GM23338 (cell line): Measurements from ENCODE around the gene TUBG1. TPM values are rescaled to one million over a fixed set of nuclear protein-coding genes. Genes with fewer than 3 reads are reported as not detected.
A peak's percentile ranks its signal among the peaks of the same experiment; 100 is the strongest.

Experiments
- ATAC-seq: fragments of 200-7000 bp; cut with Tn5 transposase; 3 replicates; pipeline ENCODE4 v1.9.1; 2020
- DNase-seq: peaks from one replicate; pipeline ENCODE4 v3.0.0-alpha.2; 2015; ENCODE audit warnings: low spot score
- H2AFZ ChIP-seq: fragments of 200-600 bp; sonication (generic); 2 replicates; pipeline ENCODE4 v1.8.0; 2016; ENCODE audit warnings: antibody characterized with exemption, mild to moderate bottlenecking, moderate library complexity
- H3F3A ChIP-seq: fragments of 200-600 bp; sonication (generic); replicated peaks from 2 replicates; pipeline ENCODE4 v1.8.0; 2017; ENCODE audit warnings: antibody characterized with exemption, mixed run types, low read depth
- H3K27ac ChIP-seq: fragments of 200-600 bp; sonication (generic); 2 replicates; pipeline ENCODE4 v1.6.1; 2016; ENCODE audit warnings: low read depth
- H3K27me3 ChIP-seq: fragments of 200-600 bp; sonication (generic); 2 replicates; pipeline ENCODE4 v1.8.0; 2016; ENCODE audit warnings: mild to moderate bottlenecking, mixed run types, moderate library complexity; ENCODE audit not compliant: insufficient read depth
- H3K36me3 ChIP-seq: fragments of 200-600 bp; sonication (generic); 2 replicates; pipeline ENCODE4 v1.8.0; 2016; ENCODE audit warnings: mild to moderate bottlenecking; ENCODE audit not compliant: insufficient read depth
- H3K4me1 ChIP-seq: fragments of 200-600 bp; sonication (generic); 2 replicates; pipeline ENCODE4 v1.8.0; 2016; ENCODE audit warnings: mild to moderate bottlenecking, moderate library complexity; ENCODE audit not compliant: insufficient read depth
- H3K4me2 ChIP-seq: fragments of 200-600 bp; sonication (generic); 2 replicates; pipeline ENCODE4 v1.7.1; 2017; ENCODE audit warnings: mixed run types
- H3K4me3 ChIP-seq: fragments of 200-600 bp; sonication (generic); 2 replicates; pipeline ENCODE4 v1.6.1; 2016; ENCODE audit warnings: mixed run types
- H3K79me2 ChIP-seq: fragments of 200-600 bp; sonication (generic); replicated peaks from 2 replicates; pipeline ENCODE4 v1.8.0; 2017; ENCODE audit warnings: mild to moderate bottlenecking; ENCODE audit not compliant: insufficient read depth
- H3K9me2 ChIP-seq: fragments of 200-600 bp; sonication (generic); 2 replicates; pipeline ENCODE4 v1.8.0; 2017; ENCODE audit not compliant: insufficient read depth
- H4K20me1 ChIP-seq: fragments of 200-600 bp; sonication (generic); replicated peaks from 2 replicates; pipeline ENCODE4 v1.8.0; 2017; ENCODE audit warnings: mild to moderate bottlenecking; ENCODE audit not compliant: insufficient read depth
- H3K27ac Mint-ChIP-seq: 2 replicates; pipeline ENCODE4 v1.8.0; 2020; ENCODE audit warnings: inconsistent platforms, mild to moderate bottlenecking, moderate library complexity, mixed read lengths
- H3K27me3 Mint-ChIP-seq: 3 replicates; pipeline ENCODE4 v1.8.0; 2022; ENCODE audit warnings: low read depth, mild to moderate bottlenecking, moderate library complexity, mixed read lengths, inconsistent platforms; ENCODE audit not compliant: insufficient read depth, poor library complexity
- H3K36me3 Mint-ChIP-seq: 3 replicates; pipeline ENCODE4 v1.8.0; 2021; ENCODE audit warnings: low read depth, mild to moderate bottlenecking, inconsistent platforms, moderate library complexity, mixed read lengths
- H3K4me1 Mint-ChIP-seq: 3 replicates; pipeline ENCODE4 v1.8.0; 2020; ENCODE audit warnings: mild to moderate bottlenecking, inconsistent platforms, mixed read lengths
- H3K4me3 Mint-ChIP-seq: 3 replicates; pipeline ENCODE4 v1.8.0; 2021; ENCODE audit warnings: moderate library complexity, mild to moderate bottlenecking, inconsistent platforms, mixed read lengths
- H3K9me3 Mint-ChIP-seq: 3 replicates; pipeline ENCODE4 v1.8.0; 2020; ENCODE audit warnings: moderate library complexity, mild to moderate bottlenecking, inconsistent platforms, mixed read lengths
- CREB1 ChIP-seq: fragments of 250-450 bp; sonication (Bioruptor Pico); IDR thresholded peaks from 2 replicates; pipeline ENCODE4 v1.5.0; 2020; ENCODE audit warnings: low read depth, mild to moderate bottlenecking, moderate library complexity
- ETS1 ChIP-seq: IDR thresholded peaks from 2 replicates; pipeline ENCODE4 v1.6.1; 2016; ENCODE audit warnings: antibody characterized with exemption
- NANOG ChIP-seq: IDR thresholded peaks from 2 replicates; pipeline ENCODE4 v1.6.1; 2016; ENCODE audit warnings: antibody characterized with exemption, borderline replicate concordance
- POLR2AphosphoS5 ChIP-seq: IDR thresholded peaks from 2 replicates; pipeline ENCODE4 v1.6.1; 2016; ENCODE audit warnings: antibody characterized with exemption, low read depth
- REST ChIP-seq: IDR thresholded peaks from one replicate; pipeline ENCODE4 v1.6.1; 2018; ENCODE audit warnings: antibody characterized with exemption; ENCODE audit not compliant: unreplicated experiment
- STAT1 ChIP-seq: IDR thresholded peaks from one replicate; pipeline ENCODE4 v1.6.1; 2016; ENCODE audit warnings: antibody characterized with exemption; ENCODE audit not compliant: unreplicated experiment
- ZNF114 ChIP-seq: fragments of 250-450 bp; sonication (Bioruptor Pico); IDR thresholded peaks from 2 replicates; pipeline ENCODE4 v1.5.0; 2020; ENCODE audit warnings: mild to moderate bottlenecking, moderate library complexity
- ZNF331 ChIP-seq: fragments of 250-450 bp; sonication (Bioruptor Pico); IDR thresholded peaks from 2 replicates; pipeline ENCODE4 v1.5.0; 2020; ENCODE audit warnings: low read depth, mild to moderate bottlenecking, moderate library complexity
- polyA plus RNA-seq: library from polyadenylated mRNA; unstranded; fragments of >200 nt; fragmentation: Nextera tagmentation; extraction: Ambion mirVana; gene quantifications from 2 replicates; pipeline ENCODE4 v1.2.1, GENCODE V29; 2016
- total RNA-seq: library from RNA; depleted of rRNA; stranded (reverse); fragments of >200 nt; shearing (Covaris generic); gene quantifications from 2 replicates; pipeline ENCODE4 v1.2.3, GENCODE V29; 2014
- TF ChIP-seq, protein P1 (sequence below): fragments of 250-450 bp; sonication (Bioruptor Pico); IDR thresholded peaks from 2 replicates; pipeline ENCODE4 v1.5.0; 2020; ENCODE audit warnings: mild to moderate bottlenecking, moderate library complexity
- TF ChIP-seq, protein P2 (sequence below), 2 experiments: fragments of 200-600 bp in 1 of 2; sonication (generic) in 1 of 2; conservative IDR thresholded peaks; 2 replicates each; pipeline versions ENCODE4 v1.5.1 to v1.6.1; 2016 to 2017; ENCODE audit warnings: antibody characterized with exemption in 2 of 2, low read depth in 2 of 2, mild to moderate bottlenecking in 2 of 2, moderate library complexity in 1 of 2

Gene TUBG1
- total and polyA plus RNA-seq, 2 experiments from 2014 or later = 101 to 117 TPM

DNA sequence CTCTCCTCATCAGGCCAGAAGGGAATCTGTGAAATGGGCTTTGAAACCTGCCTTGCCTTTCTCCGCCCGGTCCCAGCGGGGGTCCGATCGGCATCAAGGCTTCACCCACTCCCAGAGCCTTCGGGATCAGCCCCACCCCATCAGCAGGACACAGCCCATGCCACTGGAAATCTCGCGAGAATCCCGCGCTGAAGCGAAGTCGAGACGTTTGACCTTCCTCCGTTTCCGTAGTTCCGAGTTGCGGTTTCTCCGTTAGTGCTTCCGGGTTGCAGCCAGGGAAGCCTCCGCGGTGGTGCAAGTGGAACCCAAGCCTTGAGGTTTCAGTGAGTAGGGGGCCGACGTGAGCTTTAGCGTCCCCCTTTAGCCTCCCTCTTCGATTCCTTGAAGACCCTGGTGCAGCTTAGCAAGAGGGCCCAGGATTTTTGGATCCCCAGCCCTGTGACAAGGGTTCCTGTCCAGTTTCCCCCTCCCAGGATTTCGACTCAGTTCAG, 47.5 kb upstream of the TUBG1 start, which contains the start of gene COASY:
COASY (plus strand) TSS at position 252 of the 491 bp plus-strand sequence. CDS start 475 bp downstream, outside the sequence.
- no peaks in the 10 kb centered on the region for H3K27me3 ChIP-seq
- H3K9me3 Mint-ChIP-seq = no peaks in the 10 kb centered on the region
- TF ChIP-seq, protein P1, sequence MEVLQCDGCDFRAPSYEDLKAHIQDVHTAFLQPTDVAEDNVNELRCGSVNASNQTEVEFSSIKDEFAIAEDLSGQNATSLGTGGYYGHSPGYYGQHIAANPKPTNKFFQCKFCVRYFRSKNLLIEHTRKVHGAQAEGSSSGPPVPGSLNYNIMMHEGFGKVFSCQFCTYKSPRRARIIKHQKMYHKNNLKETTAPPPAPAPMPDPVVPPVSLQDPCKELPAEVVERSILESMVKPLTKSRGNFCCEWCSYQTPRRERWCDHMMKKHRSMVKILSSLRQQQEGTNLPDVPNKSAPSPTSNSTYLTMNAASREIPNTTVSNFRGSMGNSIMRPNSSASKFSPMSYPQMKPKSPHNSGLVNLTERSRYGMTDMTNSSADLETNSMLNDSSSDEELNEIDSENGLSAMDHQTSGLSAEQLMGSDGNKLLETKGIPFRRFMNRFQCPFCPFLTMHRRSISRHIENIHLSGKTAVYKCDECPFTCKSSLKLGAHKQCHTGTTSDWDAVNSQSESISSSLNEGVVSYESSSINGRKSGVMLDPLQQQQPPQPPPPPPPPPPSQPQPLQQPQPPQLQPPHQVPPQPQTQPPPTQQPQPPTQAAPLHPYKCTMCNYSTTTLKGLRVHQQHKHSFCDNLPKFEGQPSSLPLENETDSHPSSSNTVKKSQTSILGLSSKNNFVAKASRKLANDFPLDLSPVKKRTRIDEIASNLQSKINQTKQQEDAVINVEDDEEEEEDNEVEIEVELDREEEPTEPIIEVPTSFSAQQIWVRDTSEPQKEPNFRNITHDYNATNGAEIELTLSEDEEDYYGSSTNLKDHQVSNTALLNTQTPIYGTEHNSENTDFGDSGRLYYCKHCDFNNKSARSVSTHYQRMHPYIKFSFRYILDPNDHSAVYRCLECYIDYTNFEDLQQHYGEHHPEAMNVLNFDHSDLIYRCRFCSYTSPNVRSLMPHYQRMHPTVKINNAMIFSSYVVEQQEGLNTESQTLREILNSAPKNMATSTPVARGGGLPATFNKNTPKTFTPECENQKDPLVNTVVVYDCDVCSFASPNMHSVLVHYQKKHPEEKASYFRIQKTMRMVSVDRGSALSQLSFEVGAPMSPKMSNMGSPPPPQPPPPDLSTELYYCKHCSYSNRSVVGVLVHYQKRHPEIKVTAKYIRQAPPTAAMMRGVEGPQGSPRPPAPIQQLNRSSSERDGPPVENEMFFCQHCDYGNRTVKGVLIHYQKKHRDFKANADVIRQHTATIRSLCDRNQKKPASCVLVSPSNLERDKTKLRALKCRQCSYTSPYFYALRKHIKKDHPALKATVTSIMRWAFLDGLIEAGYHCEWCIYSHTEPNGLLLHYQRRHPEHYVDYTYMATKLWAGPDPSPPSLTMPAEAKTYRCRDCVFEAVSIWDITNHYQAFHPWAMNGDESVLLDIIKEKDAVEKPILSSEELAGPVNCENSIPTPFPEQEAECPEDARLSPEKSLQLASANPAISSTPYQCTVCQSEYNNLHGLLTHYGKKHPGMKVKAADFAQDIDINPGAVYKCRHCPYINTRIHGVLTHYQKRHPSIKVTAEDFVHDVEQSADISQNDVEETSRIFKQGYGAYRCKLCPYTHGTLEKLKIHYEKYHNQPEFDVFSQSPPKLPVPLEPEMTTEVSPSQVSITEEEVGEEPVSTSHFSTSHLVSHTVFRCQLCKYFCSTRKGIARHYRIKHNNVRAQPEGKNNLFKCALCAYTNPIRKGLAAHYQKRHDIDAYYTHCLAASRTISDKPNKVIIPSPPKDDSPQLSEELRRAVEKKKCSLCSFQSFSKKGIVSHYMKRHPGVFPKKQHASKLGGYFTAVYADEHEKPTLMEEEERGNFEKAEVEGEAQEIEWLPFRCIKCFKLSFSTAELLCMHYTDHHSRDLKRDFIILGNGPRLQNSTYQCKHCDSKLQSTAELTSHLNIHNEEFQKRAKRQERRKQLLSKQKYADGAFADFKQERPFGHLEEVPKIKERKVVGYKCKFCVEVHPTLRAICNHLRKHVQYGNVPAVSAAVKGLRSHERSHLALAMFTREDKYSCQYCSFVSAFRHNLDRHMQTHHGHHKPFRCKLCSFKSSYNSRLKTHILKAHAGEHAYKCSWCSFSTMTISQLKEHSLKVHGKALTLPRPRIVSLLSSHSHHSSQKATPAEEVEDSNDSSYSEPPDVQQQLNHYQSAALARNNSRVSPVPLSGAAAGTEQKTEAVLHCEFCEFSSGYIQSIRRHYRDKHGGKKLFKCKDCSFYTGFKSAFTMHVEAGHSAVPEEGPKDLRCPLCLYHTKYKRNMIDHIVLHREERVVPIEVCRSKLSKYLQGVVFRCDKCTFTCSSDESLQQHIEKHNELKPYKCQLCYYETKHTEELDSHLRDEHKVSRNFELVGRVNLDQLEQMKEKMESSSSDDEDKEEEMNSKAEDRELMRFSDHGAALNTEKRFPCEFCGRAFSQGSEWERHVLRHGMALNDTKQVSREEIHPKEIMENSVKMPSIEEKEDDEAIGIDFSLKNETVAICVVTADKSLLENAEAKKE (CRISPR knock-in tag) = no peak
- no peak for TF ChIP-seq STAT1
- no peak for TF ChIP-seq REST
- TF ChIP-seq POLR2AphosphoS5 = peak; percentile 69
- no peak for TF ChIP-seq ZNF114
- TF ChIP-seq NANOG = no peak
- TF ChIP-seq ZNF331 (CRISPR knock-in tag) = no peak
- TF ChIP-seq ETS1 = peak; percentile 91
- TF ChIP-seq, protein P2, sequence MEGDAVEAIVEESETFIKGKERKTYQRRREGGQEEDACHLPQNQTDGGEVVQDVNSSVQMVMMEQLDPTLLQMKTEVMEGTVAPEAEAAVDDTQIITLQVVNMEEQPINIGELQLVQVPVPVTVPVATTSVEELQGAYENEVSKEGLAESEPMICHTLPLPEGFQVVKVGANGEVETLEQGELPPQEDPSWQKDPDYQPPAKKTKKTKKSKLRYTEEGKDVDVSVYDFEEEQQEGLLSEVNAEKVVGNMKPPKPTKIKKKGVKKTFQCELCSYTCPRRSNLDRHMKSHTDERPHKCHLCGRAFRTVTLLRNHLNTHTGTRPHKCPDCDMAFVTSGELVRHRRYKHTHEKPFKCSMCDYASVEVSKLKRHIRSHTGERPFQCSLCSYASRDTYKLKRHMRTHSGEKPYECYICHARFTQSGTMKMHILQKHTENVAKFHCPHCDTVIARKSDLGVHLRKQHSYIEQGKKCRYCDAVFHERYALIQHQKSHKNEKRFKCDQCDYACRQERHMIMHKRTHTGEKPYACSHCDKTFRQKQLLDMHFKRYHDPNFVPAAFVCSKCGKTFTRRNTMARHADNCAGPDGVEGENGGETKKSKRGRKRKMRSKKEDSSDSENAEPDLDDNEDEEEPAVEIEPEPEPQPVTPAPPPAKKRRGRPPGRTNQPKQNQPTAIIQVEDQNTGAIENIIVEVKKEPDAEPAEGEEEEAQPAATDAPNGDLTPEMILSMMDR (conservative IDR thresholded peaks at IDR 0.05; ENCODE audit: low read depth in 2 of 2) = no peak
- peak; percentile 52 for TF ChIP-seq CREB1 (CRISPR knock-in tag)
- H3K79me2 ChIP-seq = peaks cover 17% of the 10 kb centered on the region
- peak; percentile 99 for DNase-seq
- peak; percentile 76 for ATAC-seq
- H3K27ac Mint-ChIP-seq = peak within 1 kb of the TSS; percentile 94
- H3K4me1 Mint-ChIP-seq = peaks cover 23% of the 10 kb centered on the region
- H3K36me3 ChIP-seq = no peaks in the 10 kb centered on the region
- H3K4me1 ChIP-seq = peaks cover 15% of the 10 kb centered on the region
- peak within 1 kb of the TSS; percentile 84 for H3K4me3 ChIP-seq
- H3K27me3 Mint-ChIP-seq = peaks cover 12% of the 10 kb centered on the region
- H3F3A ChIP-seq = peaks cover 24% of the 10 kb centered on the region
- H3K36me3 Mint-ChIP-seq = peaks cover 28% of the 10 kb centered on the region
- H3K9me2 ChIP-seq = no peaks in the 10 kb centered on the region
- peak within 1 kb of the TSS; percentile 54; the same call in 1 of the 2 replicates for H2AFZ ChIP-seq
- H3K27ac ChIP-seq = peak within 1 kb of the TSS; percentile 60
- H3K4me3 Mint-ChIP-seq = peak within 1 kb of the TSS; percentile 96
- no peaks in the 10 kb centered on the region for H4K20me1 ChIP-seq
- H3K4me2 ChIP-seq = peak within 1 kb of the TSS; percentile 81
